GM18951 (cell line): ENCODE data around the gene HNMT.

Source experiments
- POLR2A ChIP-seq: IDR thresholded peaks from 4 replicates; pipeline ENCODE4 v1.6.1; 2011; ENCODE audit warnings: mild to moderate bottlenecking; ENCODE audit not compliant: insufficient read length, insufficient read depth; ENCODE audit errors: extremely low read depth
- in situ Hi-C: fragments of 300-500 bp; cut with MboI; formaldehyde crosslinking; loops from one replicate; pipeline ENCODE4 v1.12.0; 2022; ENCODE audit warnings: low sequenced_read_pairs, mixed read lengths, inconsistent platforms; ENCODE audit not compliant: unreplicated experiment

Gene HNMT

DNA sequence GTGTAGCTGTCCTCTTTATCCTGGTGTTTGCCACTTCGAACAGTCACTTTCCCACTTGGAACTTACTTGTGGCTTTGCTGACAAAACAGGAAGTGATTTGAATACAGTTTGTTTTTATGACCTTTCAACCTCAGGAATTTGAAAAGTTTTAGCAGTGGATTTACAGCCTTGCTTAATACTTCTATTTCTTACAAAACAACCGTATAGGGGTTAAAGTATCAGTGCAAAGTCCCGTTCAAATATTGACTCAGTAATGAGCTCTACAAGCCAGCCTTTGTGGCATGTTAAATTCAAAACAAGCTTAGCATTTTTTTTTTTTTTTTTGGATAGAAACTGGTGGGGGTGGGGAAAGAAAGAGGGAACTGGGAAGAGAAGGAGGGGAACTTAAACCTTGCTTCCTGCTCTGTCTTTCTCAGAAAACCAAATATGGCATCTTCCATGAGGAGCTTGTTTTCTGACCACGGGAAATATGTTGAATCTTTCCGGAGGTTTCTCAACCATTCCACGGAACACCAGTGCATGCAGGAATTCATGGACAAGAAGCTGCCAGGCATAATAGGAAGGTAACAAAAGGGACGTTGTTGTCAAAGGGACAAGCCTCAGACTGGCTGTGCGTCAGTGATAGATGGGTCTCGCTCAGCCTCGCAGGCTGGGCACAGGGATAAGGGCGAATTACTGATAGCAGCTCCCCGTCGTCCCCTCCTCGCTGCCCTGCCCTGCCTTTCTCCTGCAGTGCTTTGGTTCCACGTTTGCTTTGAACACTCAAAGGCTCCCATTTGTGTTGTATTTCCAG, at the start of gene HNMT:
HNMT (plus strand) TSS at position 408 of the 793 bp plus-strand sequence; CDS start at position 427, 19 bp downstream.
- in situ Hi-C loops: no loop called here
- TF ChIP-seq POLR2A: no peak

DNA sequence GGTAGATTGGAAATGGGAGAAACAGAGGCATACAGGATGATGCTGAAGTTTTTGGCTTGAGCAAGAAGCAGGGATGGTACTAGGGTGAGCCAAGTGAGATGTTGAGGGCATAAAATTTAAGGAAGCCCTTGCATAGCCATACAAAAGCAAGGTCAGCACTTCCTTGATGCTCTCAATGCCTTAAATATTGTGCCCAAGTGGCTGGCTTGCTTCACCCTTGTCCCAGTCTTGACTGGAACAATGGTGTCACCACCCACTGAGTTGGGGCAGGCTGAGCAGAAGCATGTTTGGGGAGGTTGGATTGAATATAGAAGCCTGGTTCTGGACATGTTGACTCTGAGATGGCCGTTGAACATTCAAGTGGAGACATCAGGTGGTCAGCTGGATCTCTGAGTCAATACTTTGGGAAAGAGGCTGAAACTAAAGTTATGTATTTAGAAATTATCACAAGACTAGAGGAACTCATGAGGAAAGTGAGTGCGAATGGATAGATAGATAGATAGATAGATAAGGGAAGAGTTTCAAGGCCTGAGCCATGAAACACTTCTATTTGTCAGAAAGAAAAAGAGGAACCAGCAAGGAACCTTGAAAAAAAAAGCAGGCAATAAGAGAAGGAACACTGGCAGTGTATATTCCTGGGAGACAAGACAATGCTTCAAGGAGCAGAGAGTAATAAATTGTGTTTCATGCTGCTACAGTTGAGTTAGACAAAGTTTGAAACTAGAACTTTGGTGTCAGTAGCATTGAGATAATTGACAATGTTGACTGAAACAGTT, 43.0 kb upstream of the HNMT start:
- in situ Hi-C loops: loop anchor here (25.0 kb wide), 1 partner anchor 866 kb away; the partner anchor contains the start of gene NXPH2
- TF ChIP-seq POLR2A: no peak

DNA sequence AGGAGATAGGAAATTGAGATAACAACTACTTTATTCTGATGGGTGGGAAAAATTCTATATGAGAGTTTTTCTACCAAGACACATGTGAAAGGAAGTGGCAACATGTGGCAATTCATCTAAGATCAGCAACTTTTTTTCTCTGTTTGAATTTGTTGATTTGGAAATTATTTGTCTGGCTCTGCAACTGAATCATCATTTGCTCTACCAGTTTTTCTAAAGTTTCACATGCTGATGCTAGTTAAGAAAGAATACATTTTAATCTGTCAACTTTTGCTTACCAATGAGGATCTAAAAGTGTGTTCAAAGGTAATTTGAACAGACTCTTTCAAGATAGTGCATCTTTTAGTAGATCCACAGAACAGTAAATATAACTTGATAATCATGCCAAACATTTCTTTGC, 42.1 kb upstream of the HNMT start:
- in situ Hi-C loops: loop anchor here (25.0 kb wide), 1 partner anchor 865 kb away; the partner anchor contains the start of gene NXPH2

DNA sequence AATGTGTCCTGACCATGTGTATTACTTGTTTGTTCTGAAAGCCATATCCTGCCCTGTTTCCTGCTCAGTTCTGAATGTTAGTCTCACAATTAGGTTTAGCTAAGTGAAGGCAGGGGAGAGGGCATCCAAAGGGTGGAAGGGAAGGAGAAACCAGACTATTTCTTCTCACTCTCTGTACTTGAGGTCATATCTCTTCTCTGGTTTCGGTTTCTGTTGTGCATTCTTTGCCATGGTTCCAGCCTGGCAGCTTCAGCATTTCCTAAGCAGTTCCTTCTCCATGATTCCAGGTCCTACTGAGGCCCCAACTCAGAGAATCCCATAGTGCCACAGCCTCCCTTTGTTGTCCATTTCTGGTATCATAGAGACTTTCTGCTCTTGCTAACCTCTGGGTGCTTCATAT, 40.3 kb upstream of the HNMT start:
- in situ Hi-C loops: loop anchor here (25.0 kb wide), 1 partner anchor 863 kb away; the partner anchor contains the start of gene NXPH2
- TF ChIP-seq POLR2A: no peak

- TF ChIP-seq POLR2A: no peak
- in situ Hi-C loops: no loop called here
These were observed 38.7 kb upstream of the HNMT start for GRCh38 chr2:137925599-137925998.

GRCh38 chr2:137927846-137928245, 36.4 kb upstream of the HNMT start:
- no peak for TF ChIP-seq POLR2A

DNA sequence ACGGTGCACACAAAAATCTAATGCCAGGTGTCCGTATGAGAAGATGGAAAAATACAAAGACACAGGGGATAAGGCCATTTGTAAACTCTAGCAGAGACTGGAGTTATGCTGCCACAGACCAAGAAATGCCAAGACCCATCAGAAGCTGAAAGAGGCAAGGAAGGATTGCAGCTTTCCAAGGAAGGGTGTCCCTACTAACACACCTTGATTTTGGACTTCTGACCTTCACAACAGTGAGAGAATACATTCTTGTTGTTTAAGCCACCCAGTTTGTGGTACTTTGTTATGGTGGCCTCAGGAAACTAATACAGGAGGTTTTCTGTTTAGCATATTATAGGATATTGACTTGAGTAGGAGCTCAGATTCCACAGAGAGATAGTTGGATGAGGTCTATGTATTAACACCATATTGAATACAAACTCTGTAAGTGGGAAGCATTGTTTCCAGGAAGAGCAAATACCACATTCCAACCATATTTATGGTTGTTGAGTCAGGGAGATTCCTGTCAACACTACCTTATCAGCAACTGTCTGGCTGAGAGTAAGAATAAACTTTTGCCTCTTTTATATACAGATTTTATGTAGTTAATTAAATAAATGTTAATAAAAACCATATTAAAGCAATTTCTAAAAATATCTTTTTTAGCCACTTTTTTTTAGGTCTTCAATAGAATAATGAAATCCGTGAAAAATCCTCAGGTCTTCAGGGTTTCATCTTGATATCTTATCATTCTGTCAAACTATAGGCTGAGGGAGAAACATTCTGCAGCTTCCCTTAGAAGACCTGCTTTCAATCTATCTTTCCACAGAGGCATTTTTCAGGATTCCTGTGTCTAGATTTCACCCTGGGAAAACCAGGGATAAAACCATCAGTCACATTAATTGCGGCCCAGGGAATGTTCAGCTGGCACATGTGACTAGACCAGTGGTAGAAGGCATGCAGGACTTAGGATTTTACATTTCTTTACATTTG, 35.4 kb upstream of the HNMT start:
- in situ Hi-C loops: no loop called here
- no peak for TF ChIP-seq POLR2A

More at GRCh38 chr2:137927846-137928245, 36.4 kb upstream of the HNMT start:
- in situ Hi-C loops: no loop called here

GRCh38 chr2:137929519-137929916, 34.8 kb upstream of the HNMT start:
- in situ Hi-C loops: no loop called here
- TF ChIP-seq POLR2A: no peak

DNA sequence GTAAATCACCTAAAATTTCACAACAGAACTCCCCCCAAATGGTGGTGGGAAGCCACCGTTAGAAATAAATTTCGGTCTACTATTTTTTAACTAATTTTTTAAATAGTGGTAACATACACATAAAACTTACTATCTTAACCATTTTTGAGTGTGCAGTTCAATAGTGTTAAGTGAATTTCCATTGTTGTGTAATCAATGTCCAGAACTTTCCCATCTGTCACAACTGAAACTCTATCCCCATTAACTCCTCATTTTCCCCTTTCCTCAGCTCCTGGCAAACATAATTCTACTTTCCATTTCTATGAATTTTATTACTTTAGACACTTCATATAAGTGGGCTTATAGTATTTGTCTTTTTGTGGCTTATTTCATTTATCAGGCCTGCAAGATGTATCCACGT, 34.1 kb upstream of the HNMT start:
- TF ChIP-seq POLR2A: no peak
- in situ Hi-C loops: no loop called here

GRCh38 chr2:137935591-137935990, 28.7 kb upstream of the HNMT start:
- TF ChIP-seq POLR2A: no peak
- in situ Hi-C loops: no loop called here

DNA sequence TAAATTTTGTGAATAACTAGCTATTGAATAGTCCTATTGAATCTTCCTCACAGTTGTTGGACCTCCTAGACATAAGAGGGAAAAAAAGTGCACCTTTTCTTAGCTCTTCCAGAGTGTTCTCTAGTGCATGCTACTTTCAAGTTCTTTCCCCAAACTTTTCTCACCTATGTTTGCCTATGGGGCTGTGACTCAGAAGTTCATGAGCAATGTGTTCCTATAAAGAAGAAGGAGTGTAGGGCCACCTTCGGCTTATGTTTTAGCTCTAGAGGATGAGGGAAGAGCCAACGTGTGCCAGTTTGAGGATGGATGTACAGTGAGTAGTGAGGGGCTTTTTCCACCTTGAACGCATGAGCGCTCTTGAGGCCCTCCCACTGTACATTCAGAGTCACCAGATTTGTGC, 27.0 kb upstream of the HNMT start:
- in situ Hi-C loops: no loop called here
- TF ChIP-seq POLR2A: no peak

GRCh38 chr2:137937778-137938177, 26.5 kb upstream of the HNMT start:
- in situ Hi-C loops: no loop called here
- no peak for TF ChIP-seq POLR2A

GRCh38 chr2:137938204-137938603, 26.1 kb upstream of the HNMT start:
- in situ Hi-C loops: no loop called here
- no peak for TF ChIP-seq POLR2A
